GM19468 (cell line): ENCODE results near the gene ARPP19.
"Not testable (repeated sequence)": the region's sequence is repeated elsewhere in the genome, so short reads cannot be mapped to it uniquely, and the experiment has no call there.

ENCODE experiments used
- ATAC-seq: cut with Tn5 transposase; IDR thresholded peaks from one replicate; pipeline ENCODE4 v1.9.1; 2021; ENCODE audit warnings: mild to moderate bottlenecking, moderate library complexity, moderate number of reproducible peaks; ENCODE audit not compliant: unreplicated experiment; ENCODE audit errors: extremely low read depth

Gene ARPP19, protein sequence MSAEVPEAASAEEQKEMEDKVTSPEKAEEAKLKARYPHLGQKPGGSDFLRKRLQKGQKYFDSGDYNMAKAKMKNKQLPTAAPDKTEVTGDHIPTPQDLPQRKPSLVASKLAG

DNA sequence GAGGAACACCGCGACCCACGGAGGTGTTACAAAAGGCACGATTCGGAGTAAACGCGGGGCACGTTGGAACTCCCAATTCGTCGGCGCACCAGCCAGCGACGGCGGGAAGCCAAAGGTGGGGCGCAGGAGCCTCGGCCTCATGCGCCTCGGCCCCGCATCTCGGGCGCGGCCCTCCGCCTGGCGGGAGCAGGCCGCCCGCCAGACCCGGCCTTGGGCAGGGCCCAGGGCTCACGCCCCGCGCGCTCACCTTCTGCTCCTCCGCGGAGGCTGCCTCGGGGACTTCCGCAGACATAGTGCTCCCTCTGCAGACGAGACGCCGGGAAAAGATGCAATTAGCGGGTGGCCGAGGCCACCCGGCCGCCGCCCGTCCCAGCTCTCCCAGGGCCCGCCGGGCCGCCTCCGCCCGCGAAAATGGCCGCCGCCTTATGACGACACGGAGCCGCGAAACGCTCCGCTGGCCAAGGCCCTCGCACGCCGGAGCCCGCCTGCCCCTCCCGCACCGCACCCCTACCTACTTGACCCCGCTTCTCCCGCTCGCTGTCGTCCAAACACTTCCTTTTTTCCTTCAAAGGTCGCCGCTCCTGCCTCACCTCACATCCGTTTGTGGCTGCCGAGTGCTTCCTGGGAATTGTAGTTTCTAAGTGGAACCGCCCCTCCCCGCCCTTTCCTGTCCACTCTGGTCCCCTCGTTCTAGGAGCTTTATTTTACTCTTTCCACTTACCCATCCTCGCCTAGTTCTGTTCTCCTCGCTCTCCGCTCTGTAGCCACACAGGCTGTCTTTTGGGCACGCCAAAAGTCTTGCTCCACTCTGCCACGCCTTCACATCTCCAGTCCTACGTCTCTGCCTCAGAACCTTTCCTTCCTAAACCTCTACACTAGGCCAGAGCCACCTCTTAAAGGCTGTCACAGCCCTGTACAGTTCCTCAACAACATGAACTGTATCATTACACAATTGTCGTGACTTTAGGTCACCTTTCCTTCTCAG is at the start of gene ARPP19:
Gene ARPP19 (minus strand): TSS at position 430 of the 985 bp plus-strand sequence. CDS start 138 bp downstream, at position 292.
- peak; percentile 36 for ATAC-seq

DNA sequence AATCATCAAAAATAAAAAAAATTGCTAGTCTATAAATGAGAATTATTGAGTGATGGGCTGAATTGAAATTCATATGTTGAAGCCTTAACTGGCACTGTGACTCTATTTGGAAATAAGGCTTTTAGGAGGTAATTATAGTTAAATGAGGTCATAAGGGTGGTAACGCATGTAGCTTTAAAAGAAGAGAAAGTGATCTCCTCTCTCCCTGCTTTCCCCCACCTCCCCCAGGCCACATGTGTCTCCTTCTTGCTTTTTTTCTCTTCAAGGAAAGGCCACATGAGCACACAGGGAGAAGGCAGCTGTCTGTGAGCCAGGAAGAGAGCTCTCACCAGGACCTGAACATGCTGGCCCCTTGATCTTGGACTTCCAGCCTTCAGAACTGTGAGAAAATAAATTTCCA is 48.2 kb upstream of the ARPP19 start:
- ATAC-seq, result no peak

DNA sequence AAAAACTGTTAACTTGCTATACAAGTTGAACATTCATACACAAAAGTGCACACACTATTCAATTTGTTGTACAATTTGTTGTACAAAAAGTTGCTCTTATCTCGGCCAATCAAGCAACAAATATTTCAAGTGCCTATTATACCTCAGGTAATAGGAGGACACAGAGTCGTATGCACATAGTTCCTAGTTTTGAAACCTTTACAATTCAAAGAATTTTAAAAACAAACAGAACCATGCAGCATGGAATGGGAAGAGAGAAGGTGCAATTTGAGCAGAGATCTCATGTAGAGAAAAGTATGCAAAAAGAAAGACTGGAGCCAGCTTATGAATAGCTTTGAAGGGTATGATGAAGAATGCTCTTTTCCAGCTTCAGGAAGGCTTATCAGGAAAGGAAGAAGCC is 46.5 kb upstream of the ARPP19 start:
- ATAC-seq, result no peak

DNA sequence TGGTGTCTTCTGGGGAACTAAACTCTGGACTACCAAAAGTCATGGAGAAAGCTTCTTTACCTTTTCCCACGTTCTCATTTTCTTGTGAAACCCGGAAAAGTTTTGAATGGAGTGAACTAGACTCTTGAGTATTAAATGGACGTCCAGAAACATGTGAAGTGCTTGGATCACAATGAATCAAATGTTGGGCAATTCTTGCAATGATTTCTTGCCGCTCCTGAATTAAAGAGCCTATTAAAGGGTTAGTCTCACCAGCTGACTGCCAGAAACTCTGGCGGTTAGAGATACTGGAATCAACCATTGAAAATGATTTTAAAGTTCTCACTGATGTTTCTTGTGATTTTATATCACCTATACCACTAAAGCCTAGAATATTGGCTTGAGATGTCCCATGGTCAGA is 40.8 kb upstream of the ARPP19 start:
- no peak for ATAC-seq

DNA sequence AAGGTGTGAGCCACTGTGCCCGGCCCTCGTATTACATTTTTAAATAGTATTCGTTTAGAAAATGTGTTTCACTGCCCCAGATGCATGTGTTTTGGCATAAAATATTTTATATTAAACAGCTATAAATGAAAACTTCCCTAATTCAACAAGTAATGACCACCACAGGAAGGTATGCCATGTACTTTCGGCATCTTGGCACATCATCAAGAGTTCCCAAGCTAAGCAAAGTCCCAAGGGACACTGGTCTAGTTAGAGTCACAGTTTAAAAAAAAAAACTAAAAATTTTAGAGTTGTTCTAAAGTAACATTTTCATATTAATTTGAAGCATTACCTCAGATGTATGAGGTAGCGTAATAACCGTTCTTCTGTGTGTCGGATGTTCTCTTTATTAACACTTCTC is 15.6 kb upstream of the ARPP19 start:
- ATAC-seq, result no peak

DNA sequence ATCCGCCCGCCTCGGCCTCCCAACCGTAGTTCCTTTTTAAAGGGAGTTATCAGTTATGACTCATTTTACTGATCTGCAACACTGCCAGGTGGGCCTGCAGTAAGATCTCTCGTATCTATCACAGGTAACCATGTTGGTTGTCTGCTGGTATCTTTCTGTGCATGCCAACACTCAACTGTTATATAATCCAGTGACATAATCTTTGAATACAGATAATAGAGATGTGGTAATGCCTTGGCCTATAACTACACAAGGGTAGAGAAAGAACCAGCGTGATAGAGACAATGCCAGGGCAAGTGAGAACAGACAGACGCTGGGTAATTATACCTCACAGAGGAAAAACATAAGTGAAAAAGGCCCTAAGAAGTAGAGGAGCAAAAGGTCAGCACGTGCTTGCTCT is 11.0 kb upstream of the ARPP19 start:
- no peak for ATAC-seq

DNA sequence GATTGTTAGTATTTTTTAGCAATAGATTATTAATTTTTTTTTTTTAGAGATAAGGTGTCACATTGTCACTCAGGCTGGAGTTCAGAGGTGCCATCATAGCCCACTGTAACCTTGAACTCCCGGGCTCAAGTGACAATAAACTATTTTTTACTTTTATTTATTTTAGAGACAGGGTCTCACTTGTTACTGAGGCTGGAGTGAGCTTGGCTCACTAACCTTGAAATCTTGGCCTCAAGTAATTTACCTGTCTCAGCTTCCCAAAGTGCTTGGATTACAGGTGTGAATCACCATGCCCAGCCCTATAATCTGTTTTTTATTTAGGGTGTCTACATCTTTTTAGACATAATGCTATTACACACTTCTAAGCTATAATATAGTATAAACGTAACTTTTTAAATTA is 7.9 kb upstream of the ARPP19 start:
- no peak for ATAC-seq

DNA sequence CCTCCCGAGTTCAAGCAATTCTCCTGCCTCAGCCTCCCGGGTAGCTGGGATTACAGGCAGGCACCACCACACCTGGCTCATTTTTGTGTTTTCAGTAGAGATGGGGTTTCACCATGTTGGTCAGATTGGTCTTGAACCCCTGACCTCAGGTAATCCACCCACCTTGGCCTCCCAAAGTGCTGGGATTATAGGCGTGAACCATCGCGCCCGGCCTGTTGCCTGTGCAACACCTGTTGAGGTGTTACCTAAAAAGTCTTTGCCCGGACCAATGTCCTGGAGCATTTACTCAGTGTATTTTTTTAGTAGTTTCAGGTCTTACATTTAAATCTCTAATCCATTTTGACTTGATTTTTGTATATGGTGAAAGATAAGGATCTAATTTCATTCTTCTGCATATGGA is 6.7 kb upstream of the ARPP19 start:
- not testable (repeated sequence) for ATAC-seq

DNA sequence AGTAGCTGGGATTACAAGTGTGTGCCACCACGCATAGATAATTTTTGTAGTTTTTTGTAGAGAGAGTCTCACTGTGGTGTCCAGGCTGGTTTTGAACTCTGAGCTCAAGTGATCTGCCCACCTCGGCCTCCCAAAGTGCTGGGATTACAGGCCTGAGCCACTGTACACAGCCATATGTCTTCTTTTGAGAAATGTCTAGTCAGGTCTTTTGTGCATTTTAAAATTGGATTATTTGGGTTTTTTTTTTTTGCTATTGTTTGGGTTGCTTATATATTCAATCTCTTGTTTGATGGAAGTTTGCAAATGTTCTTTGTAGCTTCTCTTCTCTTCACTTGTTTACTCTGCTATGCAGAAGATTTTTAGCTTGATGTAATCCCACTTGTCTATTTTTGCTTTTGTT is 6.2 kb upstream of the ARPP19 start:
- no peak for ATAC-seq

DNA sequence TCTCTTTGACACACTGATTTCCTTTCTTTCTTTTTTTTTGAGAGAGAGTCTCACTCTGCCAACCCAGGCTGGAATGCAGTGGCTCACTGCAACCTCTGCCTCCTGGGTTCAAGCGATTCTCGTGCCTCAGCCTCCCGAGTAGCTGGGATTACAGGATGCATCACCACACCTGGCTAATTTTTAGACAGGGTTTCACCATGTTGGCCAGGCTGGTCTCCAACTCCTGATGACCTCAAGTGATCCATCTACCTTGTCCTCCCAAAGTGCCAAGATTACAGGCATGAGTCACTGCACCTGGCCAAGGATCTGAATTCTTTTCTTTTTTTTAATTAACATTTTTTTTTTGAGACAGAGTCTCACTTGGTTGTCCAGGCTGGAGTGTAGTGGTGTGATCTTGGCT is 5.8 kb upstream of the ARPP19 start:
- ATAC-seq, result not testable (repeated sequence)

DNA sequence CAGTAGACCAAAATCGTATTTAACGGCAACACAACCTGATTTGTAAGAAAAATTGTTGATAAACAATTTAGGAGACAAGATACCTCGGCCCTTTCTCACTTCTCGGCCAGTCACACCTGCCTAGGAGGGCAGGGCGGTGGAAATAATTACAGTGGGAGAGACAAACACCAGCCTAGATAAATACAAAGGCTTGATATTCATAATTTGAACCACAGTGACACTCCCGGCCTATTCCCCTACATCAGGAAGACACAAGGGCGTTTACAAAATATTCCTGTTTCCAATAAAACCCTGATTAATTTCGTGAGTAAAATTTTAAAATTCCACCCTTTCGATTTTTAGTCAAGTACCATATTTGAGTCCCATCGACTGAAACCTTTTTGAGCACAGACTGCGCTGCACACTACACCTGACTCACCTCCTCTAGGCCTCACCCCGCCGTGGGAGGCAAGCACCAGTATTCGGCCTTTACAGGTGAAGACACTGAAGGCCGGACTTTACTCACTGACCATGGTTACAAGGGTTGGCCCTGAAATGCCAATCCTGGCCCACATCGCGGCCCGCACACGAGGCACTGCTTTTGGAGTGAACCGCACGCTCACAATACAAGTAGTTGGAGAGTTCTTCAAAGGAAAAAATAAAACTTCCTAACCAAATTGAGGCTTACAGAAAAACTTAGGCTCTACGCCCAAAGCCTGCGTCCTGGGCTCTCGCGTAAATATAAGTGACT is 794 bp downstream of the ARPP19 start:
- no peak for ATAC-seq

DNA sequence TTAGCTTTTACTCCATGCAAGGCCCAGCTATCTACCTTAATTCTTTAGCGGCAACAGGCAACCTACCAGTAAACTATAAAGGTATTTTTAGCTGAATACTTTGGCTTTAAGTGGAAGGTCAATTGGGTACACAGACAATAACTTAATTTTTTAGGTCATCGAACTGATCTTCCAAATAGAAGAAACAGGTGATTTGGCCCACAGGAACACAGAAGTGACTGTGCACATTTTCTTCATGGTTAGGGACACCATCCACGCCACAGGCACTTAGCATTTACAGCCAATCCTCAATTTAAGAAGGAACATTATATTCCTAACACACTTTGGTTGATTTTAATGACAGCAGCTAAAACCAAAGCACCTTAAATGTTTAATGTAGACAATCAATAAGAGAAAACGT is 1.9 kb downstream of the ARPP19 start:
- ATAC-seq, result no peak

DNA sequence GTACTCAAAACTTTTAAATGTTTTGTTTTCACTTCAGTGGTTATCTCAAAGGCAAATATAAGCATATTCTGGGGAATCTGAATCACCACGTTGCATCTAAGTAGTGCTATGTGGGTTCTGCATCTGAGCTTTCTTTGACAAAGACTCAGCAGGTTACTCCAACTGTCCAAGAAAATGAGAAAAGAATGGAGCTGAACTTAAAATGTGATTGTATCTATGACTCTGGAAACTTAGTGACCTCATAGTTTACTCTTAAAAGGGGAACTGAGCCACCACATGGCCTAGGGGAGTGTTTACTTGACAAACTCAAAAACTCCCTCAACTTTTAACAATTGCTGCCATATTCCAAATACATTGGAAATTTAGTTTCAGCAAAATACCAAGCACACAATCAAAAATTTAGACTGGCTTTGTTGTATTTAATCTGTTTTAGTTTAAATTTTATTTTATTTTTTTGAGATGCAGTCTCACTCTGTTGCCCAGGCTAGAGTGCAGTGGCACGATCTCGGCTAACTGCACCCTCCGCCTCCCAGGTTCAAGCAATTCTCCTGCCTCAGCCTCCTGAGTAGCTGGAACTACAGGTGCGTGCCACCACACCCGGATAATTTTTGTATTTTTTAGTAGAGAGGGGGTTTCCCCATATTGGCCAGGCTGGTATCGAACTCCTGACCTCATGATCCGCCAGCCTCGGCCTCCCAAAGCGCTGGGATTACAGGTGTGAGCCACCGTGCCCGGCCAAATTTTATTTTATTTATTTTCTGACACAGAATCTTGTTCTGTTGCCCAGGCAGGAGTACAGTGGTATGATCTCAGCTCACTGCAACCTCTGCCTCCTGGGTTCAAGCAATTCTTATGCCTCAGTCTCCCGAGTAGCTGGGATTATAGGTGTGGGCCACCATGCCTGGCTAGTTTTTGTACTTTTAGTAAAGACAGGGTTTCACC is 3.1 kb downstream of the ARPP19 start:
- ATAC-seq, result not testable (repeated sequence)

DNA sequence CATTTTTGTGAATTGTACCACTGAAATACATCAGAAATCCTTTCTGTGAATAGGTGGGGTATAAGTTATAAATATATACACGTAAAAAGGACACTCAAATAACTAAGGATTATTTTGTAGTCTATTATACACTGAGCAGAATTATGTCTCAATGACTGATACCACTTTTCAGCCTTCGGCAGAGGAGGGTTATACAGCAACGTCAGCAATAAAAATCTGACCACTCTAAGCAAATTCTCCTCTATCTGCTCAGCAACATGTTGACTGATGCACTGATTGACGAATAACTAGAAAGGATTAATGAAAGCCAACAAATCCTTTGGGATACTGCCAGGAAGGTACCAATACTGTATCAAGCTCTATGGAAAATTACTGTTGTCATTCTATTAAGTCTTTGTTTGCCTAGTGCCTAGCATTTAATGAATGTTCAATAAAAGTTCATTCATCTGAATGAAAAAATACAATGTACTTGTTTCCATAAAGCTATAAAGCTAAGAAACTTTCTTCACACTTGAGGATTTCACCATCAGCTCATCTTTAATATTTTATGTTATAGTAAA is 5.2 kb downstream of the ARPP19 start:
- no peak for ATAC-seq

DNA sequence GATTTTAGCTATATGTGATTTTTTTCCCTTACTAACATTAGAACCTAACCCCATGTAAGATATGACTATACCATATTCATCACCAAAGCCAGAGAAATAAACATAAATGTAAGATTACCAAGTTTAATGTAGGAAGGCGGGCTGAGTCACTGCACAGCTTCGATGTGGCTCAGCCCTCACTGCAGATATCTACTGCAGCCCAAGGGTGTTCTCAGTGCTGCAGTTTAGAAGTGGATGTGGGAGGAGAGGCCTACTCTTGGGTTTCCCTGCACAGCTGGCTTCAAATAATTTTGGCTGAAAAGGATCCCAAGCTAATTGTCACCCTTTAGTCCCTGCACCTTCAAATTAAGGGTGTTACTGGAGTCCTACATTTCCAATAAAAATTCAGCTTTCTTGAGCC is 9.3 kb downstream of the ARPP19 start:
- ATAC-seq, result no peak

DNA sequence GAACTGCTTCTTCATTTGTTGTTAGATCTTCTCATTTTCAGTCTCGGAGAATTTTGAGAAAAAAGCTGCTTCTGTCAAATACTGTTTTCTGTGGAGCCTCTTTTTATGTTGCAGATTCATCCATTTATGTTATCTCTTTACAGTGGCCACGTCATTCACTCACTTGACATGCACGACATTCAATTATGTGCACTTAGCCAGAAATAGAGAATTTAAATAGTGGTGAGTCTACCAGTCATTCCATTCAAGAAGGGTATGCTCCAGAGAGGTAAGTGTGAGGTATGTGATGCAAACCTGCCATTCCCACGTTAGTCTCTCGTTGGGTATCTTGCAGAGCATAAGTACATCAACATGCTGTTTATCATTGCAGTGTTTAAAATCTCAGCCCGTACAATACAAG is 9.8 kb downstream of the ARPP19 start:
- ATAC-seq, result no peak

DNA sequence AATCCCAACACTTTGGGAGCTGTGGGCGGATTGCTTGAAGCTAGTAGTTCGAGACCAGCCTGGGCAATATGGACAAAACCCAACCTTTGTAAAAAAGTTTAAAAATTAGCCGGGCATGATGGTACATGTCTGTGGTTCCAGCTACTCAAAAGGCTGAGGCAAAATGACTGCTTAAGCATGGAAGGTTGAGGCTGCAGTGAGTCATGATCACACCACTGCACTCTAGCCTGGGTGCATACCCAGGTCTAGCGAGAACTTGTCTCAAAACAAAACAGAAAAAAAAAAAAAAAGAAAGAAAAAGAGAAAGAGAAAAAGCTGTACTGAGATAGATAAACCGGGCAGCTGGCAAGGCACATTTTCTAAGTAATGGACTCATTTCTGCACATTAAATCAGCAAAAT is 10.6 kb downstream of the ARPP19 start:
- peak; percentile 23 for ATAC-seq

DNA sequence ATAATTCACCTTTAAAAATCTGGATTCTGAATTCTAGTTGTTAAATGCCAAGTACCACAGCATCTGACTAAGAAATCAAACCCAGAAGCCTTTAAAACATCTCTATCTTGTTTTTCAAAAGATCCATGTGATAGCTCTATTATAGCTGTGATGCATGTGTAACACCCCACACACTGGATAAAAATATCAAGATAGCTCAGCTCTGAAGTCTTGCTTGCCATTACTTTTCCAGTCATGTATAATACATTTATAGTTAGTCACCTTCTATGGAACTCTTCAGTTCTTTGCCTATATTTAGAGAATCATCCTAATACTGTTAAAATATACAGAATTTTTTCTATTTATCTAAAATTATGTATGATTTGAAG is 11.6 kb downstream of the ARPP19 start:
- no peak for ATAC-seq

DNA sequence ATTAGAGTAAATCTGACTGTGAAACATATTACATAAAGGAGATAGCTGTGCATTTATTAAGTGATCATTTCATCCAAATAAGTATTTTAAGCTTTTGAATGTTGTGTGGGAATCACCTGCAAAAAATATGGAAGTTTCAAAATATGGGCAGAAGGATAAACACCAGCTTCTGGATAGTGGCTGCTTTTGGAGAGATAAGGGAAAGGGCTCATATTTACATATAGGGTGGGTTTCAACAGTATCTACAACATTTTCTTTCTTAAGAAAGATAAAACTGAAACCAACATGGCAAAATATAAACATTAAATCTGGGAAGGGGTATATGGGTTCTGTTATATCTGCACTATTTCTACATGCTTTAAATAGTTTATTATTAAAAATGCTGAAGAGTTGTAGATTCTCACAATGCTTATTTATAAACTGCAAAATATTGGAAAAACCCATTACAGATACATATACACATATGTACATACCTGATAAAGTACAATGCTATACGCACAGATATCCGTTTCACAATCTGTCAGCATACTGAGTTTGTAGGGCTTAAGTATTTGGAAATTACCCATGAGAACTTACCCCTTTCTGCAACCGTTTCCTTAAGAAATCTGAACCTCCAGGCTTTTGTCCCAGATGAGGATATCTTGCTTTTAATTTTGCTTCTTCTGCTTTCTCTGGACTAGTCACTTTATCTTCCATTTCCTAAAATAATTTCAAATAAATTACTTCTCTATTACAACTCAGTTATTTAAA is 12.1 kb downstream of the ARPP19 start:
- no peak for ATAC-seq
